ENCODE results near the gene CTNNB1. TPM values are rescaled to one million over a fixed set of nuclear protein-coding genes. Genes with fewer than 3 reads are reported as not detected.

Gene CTNNB1
- total and polyA plus RNA-seq, 2 of the 13 experiments (the other 11 are each of a cell fraction or from before 2014, with no cell fraction given) = 398 to 489 TPM

GRCh38 chr3:41277790-41278465 is 78.6 kb downstream of the CTNNB1 start (continued):
- TF ChIP-seq ZBTB43 (CRISPR knock-in tag; conservative IDR thresholded peaks at IDR 0.05) = 0 out of 2 replicates have a peak, but pooled peaks have one; percentile 16
- peak; percentile 34; the same call in 1 of the 2 replicates for TF ChIP-seq IRF2 (CRISPR knock-in tag; IDR thresholded peaks at IDR 0.05)
- peak; percentile 70; the same call in 1 of the 2 replicates for TF ChIP-seq NFKB2 (CRISPR knock-in tag; IDR thresholded peaks at IDR 0.05; ENCODE audit: borderline replicate concordance)
- TF ChIP-seq MLLT10 (CRISPR knock-in tag; IDR thresholded peaks at IDR 0.05) = no peak
- TF ChIP-seq CBFB (CRISPR knock-in tag; IDR thresholded peaks at IDR 0.05) = no peak
- TF ChIP-seq IKZF5 (CRISPR knock-in tag; IDR thresholded peaks at IDR 0.05) = 0 out of 2 replicates have a peak, but pooled peaks have one; percentile 61
- TF ChIP-seq ZBTB44 (CRISPR knock-in tag; IDR thresholded peaks at IDR 0.05) = no peak
- peak; percentile 28; the same call in 1 of the 2 replicates for TF ChIP-seq MAX (IDR thresholded peaks at IDR 0.05)
- no peak for TF ChIP-seq KLF9 (CRISPR knock-in tag; IDR thresholded peaks at IDR 0.05; ENCODE audit: low read depth)
- 0 out of 2 replicates have a peak, but pooled peaks have one; percentile 34 for TF ChIP-seq SKIL (CRISPR knock-in tag; IDR thresholded peaks at IDR 0.05; ENCODE audit: borderline replicate concordance)
- peak; percentile 58; the same call in 1 of the 2 replicates for TF ChIP-seq PHF21A (CRISPR knock-in tag; IDR thresholded peaks at IDR 0.05)
- TF ChIP-seq ZNF275 (CRISPR knock-in tag; IDR thresholded peaks at IDR 0.05; ENCODE audit: borderline replicate concordance) = no peak
- no peak for TF ChIP-seq ZSCAN21 (CRISPR knock-in tag; IDR thresholded peaks at IDR 0.05; ENCODE audit: borderline replicate concordance)

Data from HepG2 (cell line).